ENCODE measurements around the gene TMEM50A. TPM values are rescaled to one million over a fixed set of nuclear protein-coding genes. Genes with fewer than 3 reads are reported as not detected.
A peak's percentile ranks its signal among the peaks of the same experiment; 100 is the strongest.
"Not testable (repeated sequence)": the region's sequence is repeated elsewhere in the genome, so short reads cannot be mapped to it uniquely, and the experiment has no call there.

TMEM50A gene
- total and polyA plus RNA-seq, 9 of the 15 experiments (the other 6 are each of a cell fraction or from before 2014, with no cell fraction given), result 43.7 to 195 (median 137) TPM

GRCh38 chr1:25312806-25313470, 25.2 kb upstream of the TMEM50A start:
- intact Hi-C loops (cut with micrococcal nuclease); H3K9ac ChIP-seq (ENCODE audit: insufficient read depth in 1 of 2, low read depth in 2 of 2, low read length in 2 of 2); H3K27ac ChIP-seq (ENCODE audit: extremely low read depth, low read depth, low read length); H3K79me2 ChIP-seq (ENCODE audit: control insufficient read depth, insufficient read depth, low read length); H3K9me3 ChIP-seq (replicated peaks; ENCODE audit: control insufficient read depth, insufficient read depth, low read depth, low read length); H2AFZ ChIP-seq (ENCODE audit: low read depth, low read length); CTCF ChIA-PET (ENCODE audit: low intra/inter-chr PET ratio); H3K4me3 ChIP-seq; H3K27me3 ChIP-seq (ENCODE audit: control insufficient read depth in 2 of 2, insufficient read depth in 2 of 2, low read length in 2 of 2); H3K4me2 ChIP-seq (ENCODE audit: insufficient read depth, low read length); H3K4me1 ChIP-seq (replicated peaks in 1 of 2; ENCODE audit: control insufficient read depth in 2 of 2, insufficient read depth in 2 of 2, low read length in 2 of 2); H4K20me1 ChIP-seq (replicated peaks; ENCODE audit: control insufficient read depth, insufficient read depth, low read length); POLR2A ChIA-PET; H3K36me3 ChIP-seq (ENCODE audit: control insufficient read depth, insufficient read depth, low read length); ATAC-seq; in situ Hi-C loops (cut with MboI); BruUV-seq (replicated peaks); H3K9me1 ChIP-seq (ENCODE audit: control insufficient read depth, insufficient read depth, low read length); DNase-seq (ENCODE audit: extremely low read depth in 1 of 4, low spot score in 3 of 4); TF ChIP-seq ZBTB40 (IDR thresholded peaks at IDR 0.05): not testable (repeated sequence)
- peak; percentile 26 for FAIRE-seq
- peak; percentile 64; the same call in 1 of the 2 replicates for TF ChIP-seq ZBTB40 (CRISPR knock-in tag; IDR thresholded peaks at IDR 0.05)
- TF ChIP-seq CBX3 (IDR thresholded peaks at IDR 0.05; ENCODE audit: borderline replicate concordance in 1 of 2, low read length in 2 of 2), result peak in 1 of 2 experiments; percentile 87; a peak in 2 of 3 replicates
- 0 out of 2 replicates have a peak, but pooled peaks have one; percentile 43 for TF ChIP-seq CBX5 (IDR thresholded peaks at IDR 0.05; ENCODE audit: borderline replicate concordance, low read depth)
- peak; percentile 63 for TF ChIP-seq ZNF384 (IDR thresholded peaks at IDR 0.05; ENCODE audit: low read depth, low read length)
